GM18907 (cell line): ENCODE results near the gene ANKRD2.

Experiments used
- ATAC-seq: cut with Tn5 transposase; IDR thresholded peaks from one replicate; pipeline ENCODE4 v1.9.1; 2021; ENCODE audit warnings: mild to moderate bottlenecking, moderate library complexity; ENCODE audit not compliant: unreplicated experiment

ANKRD2 gene

DNA sequence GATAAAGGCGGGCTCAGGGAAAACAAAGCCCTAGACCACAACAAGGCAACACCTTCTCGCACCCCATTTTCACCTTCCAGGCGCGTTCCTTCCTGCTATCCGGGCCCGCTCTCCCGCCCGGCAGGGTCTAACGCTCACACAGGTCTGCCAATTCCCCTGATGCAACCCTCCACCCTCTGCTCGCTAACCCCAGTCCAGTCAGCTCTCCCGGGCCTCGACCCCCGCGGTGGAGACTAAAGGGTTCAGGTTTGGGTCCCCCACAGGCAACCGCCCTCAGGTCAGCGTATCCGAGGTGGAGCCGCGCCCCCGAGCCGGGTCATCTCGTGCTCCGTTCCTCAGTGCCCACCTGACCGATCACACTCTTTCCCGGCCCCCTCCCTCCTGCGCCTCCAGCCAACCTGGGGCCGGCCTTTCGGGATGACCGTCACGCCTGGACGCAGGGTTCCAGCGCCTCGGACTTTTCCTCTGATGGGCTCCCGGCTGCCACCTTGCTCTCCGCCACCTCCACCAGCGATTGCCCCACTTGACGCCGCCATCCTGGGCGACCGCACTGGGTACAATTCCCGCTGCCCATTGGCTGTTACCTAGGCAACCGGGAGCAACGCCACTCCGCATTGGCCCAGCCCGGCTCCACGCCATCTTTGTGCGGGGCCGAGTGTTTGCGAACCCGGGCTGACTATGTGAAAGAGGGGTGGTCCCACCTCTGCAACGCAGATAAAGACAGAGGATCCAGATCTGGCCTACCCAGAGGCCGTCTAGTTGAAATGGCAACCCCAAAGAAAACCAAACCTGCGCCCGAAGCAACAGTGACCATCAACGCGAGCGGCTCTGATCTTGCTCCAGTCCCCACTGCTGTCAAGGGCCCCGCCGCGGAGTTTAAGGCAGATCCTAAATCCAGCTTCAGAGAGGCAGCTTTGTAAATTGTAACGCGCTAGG is 60.6 kb downstream of the ANKRD2 start, which contains the start of gene MORN4:
MORN4 (minus strand) TSS at position 552 of the 936 bp plus-strand sequence. CDS start 13,847 bp downstream, outside the sequence.
- ATAC-seq, result peak; percentile 99
